NCI-H345 treated with DMSO at 0.1 percent for 48 hours (cell line): ENCODE measurements around the gene RAPGEF2.
"Not testable (repeated sequence)": the region's sequence is repeated elsewhere in the genome, so short reads cannot be mapped to it uniquely, and the experiment has no call there.

Source experiments
- DNase-seq: peaks from one replicate; lab custom pipeline; 2025; ENCODE audit not compliant: unreplicated experiment; lab: John Stamatoyannopoulos, UW

Gene RAPGEF2

GRCh38 chr4:159102622-159103383 is at the start of gene RAPGEF2:
Gene RAPGEF2, plus strand, starts transcription at chr4:159103079. Its CDS starts 1,084 bp downstream, at chr4:159104163.
- DNase-seq = peak; percentile 72

- no peak for DNase-seq
These were observed 47.0 kb upstream of the RAPGEF2 start for GRCh38 chr4:159055833-159056232.

- no peak for DNase-seq
These were observed 42.7 kb upstream of the RAPGEF2 start for GRCh38 chr4:159060161-159060560.

- no peak for DNase-seq
These were observed 40.5 kb upstream of the RAPGEF2 start for GRCh38 chr4:159062381-159062780.

- no peak for DNase-seq
These were observed 37.2 kb upstream of the RAPGEF2 start for GRCh38 chr4:159065513-159066240.

GRCh38 chr4:159068139-159068538 is 34.7 kb upstream of the RAPGEF2 start:
- not testable (repeated sequence) for DNase-seq

- DNase-seq = no peak
These were observed 33.0 kb upstream of the RAPGEF2 start for GRCh38 chr4:159069922-159070321.

- no peak for DNase-seq
These were observed 32.1 kb upstream of the RAPGEF2 start for GRCh38 chr4:159070742-159071141.

- no peak for DNase-seq
These were observed 31.5 kb upstream of the RAPGEF2 start for GRCh38 chr4:159071178-159071968.

GRCh38 chr4:159071969-159072765 is 30.7 kb upstream of the RAPGEF2 start:
- DNase-seq = no peak

- DNase-seq = no peak
These were observed 27.3 kb upstream of the RAPGEF2 start for GRCh38 chr4:159075531-159075932.

GRCh38 chr4:159077018-159077417 is 25.9 kb upstream of the RAPGEF2 start:
- DNase-seq = not testable (repeated sequence)

- peak; percentile 6 for DNase-seq
These were observed 25.0 kb upstream of the RAPGEF2 start for GRCh38 chr4:159077702-159078495.

GRCh38 chr4:159079074-159079473 is 23.8 kb upstream of the RAPGEF2 start:
- no peak for DNase-seq

- no peak for DNase-seq
These were observed 16.3 kb upstream of the RAPGEF2 start for GRCh38 chr4:159086606-159087005.

GRCh38 chr4:159090255-159090654 is 12.6 kb upstream of the RAPGEF2 start:
- DNase-seq = no peak

GRCh38 chr4:159094156-159094555 is 8.7 kb upstream of the RAPGEF2 start:
- DNase-seq = not testable (repeated sequence)

- no peak for DNase-seq
These were observed 6.4 kb upstream of the RAPGEF2 start for GRCh38 chr4:159096434-159096833.

GRCh38 chr4:159097144-159097543 is 5.7 kb upstream of the RAPGEF2 start:
- DNase-seq = no peak

GRCh38 chr4:159097785-159098184 is 5.1 kb upstream of the RAPGEF2 start:
- no peak for DNase-seq
